ENCODE data around the gene SCP2D1. TPM values are rescaled to one million over a fixed set of nuclear protein-coding genes. Genes with fewer than 3 reads are reported as not detected.

Gene SCP2D1
- total and polyA plus RNA-seq, 2 of the 8 experiments (the other 6 are each of a cell fraction or from before 2014, with no cell fraction given) = not detected

DNA sequence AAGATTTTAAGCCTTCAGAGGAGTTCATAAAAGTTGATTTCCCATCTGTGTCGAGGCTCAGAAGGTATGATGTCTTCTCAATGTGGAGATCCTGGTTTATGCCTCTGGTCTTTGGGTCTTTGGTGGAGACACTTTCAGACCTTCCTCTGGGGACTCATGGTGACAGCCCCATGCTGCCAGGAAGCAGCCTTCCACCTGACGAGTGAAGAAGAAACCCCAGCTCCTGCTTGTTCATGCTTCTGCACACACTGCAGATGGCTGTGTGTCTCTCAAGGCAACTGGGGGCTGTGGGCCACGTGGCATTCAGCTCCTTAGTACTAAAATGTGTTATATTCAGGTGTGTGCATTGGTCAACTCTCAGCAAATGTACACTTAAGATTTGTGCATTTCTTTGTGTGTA, 4.9 kb upstream of the SCP2D1 start:
- Histone ChIP-seq H2BK5ac (ENCODE audit: low read depth, low read length) (no peak overlapping the region), H4K91ac (replicated peaks; ENCODE audit: insufficient read length, low read length) (no peak overlapping the region), H3K18ac (ENCODE audit: extremely low read depth, low read length) (no peak overlapping the region), H3K4me2 (ENCODE audit: insufficient read depth in 1 of 2, low read depth in 2 of 2, low read length in 2 of 2) (no peak overlapping the region), H3K23ac (ENCODE audit: insufficient read length) (no peak overlapping the region), H3K4me3 (ENCODE audit: extremely low read depth in 1 of 4, insufficient read depth in 2 of 4, low read depth in 3 of 4, low read length in 4 of 4) (no peak overlapping the region), H4K5ac (ENCODE audit: insufficient read length, low read depth, low read length) (no peak overlapping the region), H3K4ac (replicated peaks; ENCODE audit: insufficient read length, low read depth, low read length) (no peak overlapping the region), H3K27me3 (replicated peaks in 1 of 4; ENCODE audit: control insufficient read depth in 3 of 4, extremely low read depth in 1 of 4, insufficient read depth in 3 of 4, low read length in 3 of 4) (no peaks in the 10 kb centered on the region), H3K23me2 (ENCODE audit: low read depth, low read length) (no peaks in the 10 kb centered on the region), H2BK15ac (ENCODE audit: low read length) (no peak overlapping the region), H3K79me2 (ENCODE audit: control insufficient read depth in 1 of 2, insufficient read depth in 2 of 2, low read length in 2 of 2) (no peaks in the 10 kb centered on the region), H3K56ac (replicated peaks; ENCODE audit: insufficient read length, low read depth, low read length) (no peak overlapping the region), H4K8ac (ENCODE audit: extremely low read depth, insufficient read depth, low read length) (no peak overlapping the region), H2BK20ac (ENCODE audit: low read length) (no peak overlapping the region), H3K27ac (ENCODE audit: low read depth, low read length) (no peak overlapping the region), H3K14ac (ENCODE audit: insufficient read length) (no peak overlapping the region), H3K4me1 (replicated peaks in 1 of 4; ENCODE audit: control insufficient read depth in 3 of 4, insufficient read depth in 4 of 4, low read length in 3 of 4) (no peaks in the 10 kb centered on the region), H2AK5ac (ENCODE audit: low read depth, low read length) (no peak overlapping the region), H4K20me1 (replicated peaks in 1 of 2; ENCODE audit: control insufficient read depth in 1 of 2, insufficient read depth in 2 of 2, low read length in 2 of 2) (no peaks in the 10 kb centered on the region), H3K36me3 (ENCODE audit: control insufficient read depth in 2 of 4, insufficient read depth in 4 of 4, low read length in 3 of 4) (no peaks in the 10 kb centered on the region), H2BK12ac (ENCODE audit: low read depth, low read length) (no peak overlapping the region), H3K79me1 (ENCODE audit: low read depth, low read length) (no peaks in the 10 kb centered on the region), H3K9ac (replicated peaks in 1 of 4; ENCODE audit: extremely low read depth in 1 of 4, low read depth in 3 of 4, low read length in 3 of 4) (no peak overlapping the region), H2AFZ (ENCODE audit: low read length) (no peak overlapping the region), H3K9me3 (ENCODE audit: insufficient read depth in 2 of 2, low read depth in 1 of 2, low read length in 1 of 2) (no peaks in the 10 kb centered on the region), H2BK120ac (replicated peaks; ENCODE audit: low read depth, low read length) (no peak overlapping the region)
- CTCF ChIA-PET (ENCODE audit: partially characterized antibody) = interaction anchor here (1.1 kb wide), 1 partner anchor 93 kb away, joined by 3 read pairs; no protein-coding TSS in a partner anchor
- FAIRE-seq (no peak), DNase-seq (ENCODE audit: low read depth in 1 of 2, low spot score in 2 of 2) (no peak)
- TF ChIP-seq POLR2A (IDR thresholded peaks at IDR 0.05; ENCODE audit: control extremely low read depth in 1 of 2, low read depth in 2 of 2, low read length in 2 of 2) (no peak), TBP (IDR thresholded peaks at IDR 0.05; ENCODE audit: low read depth, low read length) (no peak), SIRT6 (IDR thresholded peaks at IDR 0.05; ENCODE audit: low read length) (no peak), GTF2F1 (IDR thresholded peaks at IDR 0.05; ENCODE audit: borderline replicate concordance, low read depth, low read length) (no peak), JUND (IDR thresholded peaks at IDR 0.05; ENCODE audit: low read length) (no peak), BRCA1 (IDR thresholded peaks at IDR 0.05; ENCODE audit: low read depth, low read length) (no peak), KDM4A (IDR thresholded peaks at IDR 0.05; ENCODE audit: low read depth, low read length, severe bottlenecking) (no peak)
- TF ChIP-seq, protein P1, sequence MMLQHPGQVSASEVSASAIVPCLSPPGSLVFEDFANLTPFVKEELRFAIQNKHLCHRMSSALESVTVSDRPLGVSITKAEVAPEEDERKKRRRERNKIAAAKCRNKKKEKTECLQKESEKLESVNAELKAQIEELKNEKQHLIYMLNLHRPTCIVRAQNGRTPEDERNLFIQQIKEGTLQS (IDR thresholded peaks at IDR 0.05; ENCODE audit: insufficient read depth, low read depth, low read length) = no peak
- TF ChIP-seq, protein P2, sequence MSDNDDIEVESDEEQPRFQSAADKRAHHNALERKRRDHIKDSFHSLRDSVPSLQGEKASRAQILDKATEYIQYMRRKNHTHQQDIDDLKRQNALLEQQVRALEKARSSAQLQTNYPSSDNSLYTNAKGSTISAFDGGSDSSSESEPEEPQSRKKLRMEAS (IDR thresholded peaks at IDR 0.05) = no peak
- POLR2A ChIA-PET (ENCODE audit: partially characterized antibody) = no interaction called here
- WGBS, 2 experiments (ENCODE audit: extremely low coverage in 1 of 2, insufficient coverage in 1 of 2, insufficient read length in 1 of 2, insufficient replicate concordance in 2 of 2, low coverage in 1 of 2, low lambda C conversion rate in 2 of 2, missing lambda C conversion rate in 1 of 2) = 69% methylated on average over 3 of the region's 3 CpGs; no CpG with 5 or more reads in 1 of the 2 experiments
